KMS-11 (cell line): ENCODE measurements around the gene BMPR2.

Experiments
- H2AFZ ChIP-seq: fragments of 200-600 bp; sonication (generic); 2 replicates; pipeline ENCODE4 v1.6.1; 2016; ENCODE audit warnings: antibody characterized with exemption, mixed run types, low read depth
- H3K27ac ChIP-seq: fragments of 200-600 bp; sonication (generic); 2 replicates; pipeline ENCODE4 v1.6.1; 2016; ENCODE audit warnings: mild to moderate bottlenecking, mixed run types
- H3K27me3 ChIP-seq: fragments of 200-600 bp; sonication (generic); 2 replicates; pipeline ENCODE4 v1.6.1; 2017; ENCODE audit warnings: mild to moderate bottlenecking, low read depth, mixed run types, moderate library complexity; ENCODE audit not compliant: insufficient read depth
- H3K36me3 ChIP-seq: fragments of 200-600 bp; sonication (generic); 2 replicates; pipeline ENCODE4 v1.6.1; 2017; ENCODE audit warnings: mild to moderate bottlenecking, mixed run types; ENCODE audit not compliant: insufficient read depth
- H3K4me1 ChIP-seq: fragments of 200-600 bp; sonication (generic); 2 replicates; pipeline ENCODE4 v1.6.1; 2016; ENCODE audit warnings: mild to moderate bottlenecking, low read depth, mixed run types; ENCODE audit not compliant: poor library complexity, severe bottlenecking
- H3K4me2 ChIP-seq: fragments of 200-600 bp; sonication (generic); 2 replicates; pipeline ENCODE4 v1.7.0; 2016; ENCODE audit warnings: mild to moderate bottlenecking, mixed run types
- H3K4me3 ChIP-seq: fragments of 200-600 bp; sonication (generic); IDR thresholded peaks from 2 replicates; pipeline ENCODE4 v1.6.1; 2017; ENCODE audit warnings: low read depth, low read length, mixed read lengths; ENCODE audit not compliant: insufficient read depth
- H3K79me2 ChIP-seq: fragments of 200-600 bp; sonication (generic); 2 replicates; pipeline ENCODE4 v1.6.1; 2016; ENCODE audit warnings: low read depth, mixed run types; ENCODE audit not compliant: insufficient read depth
- H3K9ac ChIP-seq: fragments of 200-600 bp; sonication (generic); 2 replicates; pipeline ENCODE4 v1.6.1; 2016; ENCODE audit warnings: mild to moderate bottlenecking, mixed run types
- H4K20me1 ChIP-seq: fragments of 200-600 bp; sonication (generic); 2 replicates; pipeline ENCODE4 v1.6.1; 2016; ENCODE audit warnings: mild to moderate bottlenecking, mixed run types; ENCODE audit not compliant: insufficient read depth
- TF ChIP-seq, protein P1 (sequence below): fragments of 200-600 bp; sonication (generic); conservative IDR thresholded peaks from 2 replicates; pipeline ENCODE4 v1.6.1; 2017; ENCODE audit warnings: low read depth, mild to moderate bottlenecking, antibody characterized with exemption, low read length, moderate library complexity, mixed read lengths

BMPR2 gene

DNA sequence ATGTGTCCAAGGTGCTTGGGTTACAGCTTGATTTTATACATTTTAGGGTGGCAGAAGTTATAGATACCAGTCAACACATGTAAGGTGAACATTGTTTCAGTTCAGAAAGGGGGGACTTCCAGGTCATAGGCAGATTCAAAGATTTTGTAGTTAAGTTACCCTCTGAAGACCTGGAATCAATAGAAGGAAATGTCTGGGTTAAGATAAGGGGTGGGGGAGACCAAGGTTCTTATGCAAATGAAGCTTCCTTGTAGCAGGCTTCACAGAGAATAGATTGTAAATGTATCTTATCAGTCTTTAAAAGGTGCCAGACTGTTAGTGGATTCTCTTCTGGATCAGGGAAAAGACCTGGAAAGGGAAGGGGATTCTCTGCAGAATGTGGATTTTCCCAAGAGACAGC, 42.4 kb downstream of the BMPR2 start:
- Histone ChIP-seq H3K9ac (no peak overlapping the region), H3K79me2 (no peaks in the 10 kb centered on the region), H3K27me3 (no peaks in the 10 kb centered on the region), H3K4me2 (no peak overlapping the region), H3K36me3 (no peaks in the 10 kb centered on the region), H4K20me1 (no peaks in the 10 kb centered on the region), H3K4me1 (no peaks in the 10 kb centered on the region), H2AFZ (no peak overlapping the region), H3K4me3 (no peak overlapping the region), H3K27ac (no peak overlapping the region)
- TF ChIP-seq, protein P1, sequence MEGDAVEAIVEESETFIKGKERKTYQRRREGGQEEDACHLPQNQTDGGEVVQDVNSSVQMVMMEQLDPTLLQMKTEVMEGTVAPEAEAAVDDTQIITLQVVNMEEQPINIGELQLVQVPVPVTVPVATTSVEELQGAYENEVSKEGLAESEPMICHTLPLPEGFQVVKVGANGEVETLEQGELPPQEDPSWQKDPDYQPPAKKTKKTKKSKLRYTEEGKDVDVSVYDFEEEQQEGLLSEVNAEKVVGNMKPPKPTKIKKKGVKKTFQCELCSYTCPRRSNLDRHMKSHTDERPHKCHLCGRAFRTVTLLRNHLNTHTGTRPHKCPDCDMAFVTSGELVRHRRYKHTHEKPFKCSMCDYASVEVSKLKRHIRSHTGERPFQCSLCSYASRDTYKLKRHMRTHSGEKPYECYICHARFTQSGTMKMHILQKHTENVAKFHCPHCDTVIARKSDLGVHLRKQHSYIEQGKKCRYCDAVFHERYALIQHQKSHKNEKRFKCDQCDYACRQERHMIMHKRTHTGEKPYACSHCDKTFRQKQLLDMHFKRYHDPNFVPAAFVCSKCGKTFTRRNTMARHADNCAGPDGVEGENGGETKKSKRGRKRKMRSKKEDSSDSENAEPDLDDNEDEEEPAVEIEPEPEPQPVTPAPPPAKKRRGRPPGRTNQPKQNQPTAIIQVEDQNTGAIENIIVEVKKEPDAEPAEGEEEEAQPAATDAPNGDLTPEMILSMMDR = no peak

DNA sequence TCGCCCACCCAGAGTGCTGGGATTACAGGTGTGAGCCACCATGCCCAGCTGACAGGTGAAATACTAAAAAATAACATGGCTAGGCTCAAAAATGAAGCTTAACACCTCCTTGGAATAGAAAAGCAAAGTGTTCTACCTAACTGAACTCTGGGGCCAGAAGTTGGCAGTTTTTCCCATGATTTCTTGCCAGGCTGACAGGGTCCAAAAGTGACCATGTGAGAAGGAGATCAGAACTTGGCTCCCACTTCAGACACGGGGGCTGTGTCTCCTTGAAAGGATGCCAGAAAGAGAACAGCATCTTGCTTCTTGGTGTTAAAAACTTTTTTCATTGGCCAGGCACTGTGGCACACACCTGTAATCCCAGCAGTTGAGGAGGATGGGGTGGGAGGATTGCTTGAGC, 47.0 kb downstream of the BMPR2 start:
- Histone ChIP-seq H3K4me3 (no peak overlapping the region), H3K9ac (no peak overlapping the region), H4K20me1 (no peaks in the 10 kb centered on the region), H2AFZ (no peak overlapping the region), H3K4me2 (no peak overlapping the region), H3K79me2 (no peaks in the 10 kb centered on the region), H3K27ac (no peak overlapping the region), H3K4me1 (no peaks in the 10 kb centered on the region), H3K27me3 (no peaks in the 10 kb centered on the region), H3K36me3 (no peaks in the 10 kb centered on the region)
- TF ChIP-seq, protein P1 = no peak

DNA sequence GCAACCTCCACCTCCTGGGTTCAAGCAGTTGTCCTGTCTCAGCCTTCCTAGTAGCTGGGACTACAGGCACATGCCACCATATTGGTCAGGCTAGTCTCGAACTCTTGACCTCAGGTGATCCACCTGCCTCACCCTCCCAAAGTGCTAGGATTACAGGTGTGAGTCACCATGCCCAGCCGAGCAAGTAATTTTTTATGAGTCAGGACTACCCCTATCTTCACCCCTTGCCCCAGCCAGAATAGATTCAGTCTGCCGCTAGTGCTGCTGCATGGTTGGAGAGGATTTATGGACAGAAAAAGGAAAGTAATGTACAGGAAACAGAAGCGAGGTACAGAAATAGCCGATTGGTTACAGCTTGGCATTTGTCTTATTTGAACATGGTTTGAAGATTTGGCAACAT, 48.9 kb downstream of the BMPR2 start:
- no peaks in the 10 kb centered on the region for H3K27me3 ChIP-seq
- H3K4me3 ChIP-seq = no peak overlapping the region
- no peaks in the 10 kb centered on the region for H3K79me2 ChIP-seq
- no peak overlapping the region for H2AFZ ChIP-seq
- no peak overlapping the region for H3K27ac ChIP-seq
- H4K20me1 ChIP-seq = no peaks in the 10 kb centered on the region
- no peak overlapping the region for H3K9ac ChIP-seq
- no peak overlapping the region for H3K4me2 ChIP-seq
- TF ChIP-seq, protein P1 = no peak
- H3K4me1 ChIP-seq = no peaks in the 10 kb centered on the region
- H3K36me3 ChIP-seq = no peaks in the 10 kb centered on the region

DNA sequence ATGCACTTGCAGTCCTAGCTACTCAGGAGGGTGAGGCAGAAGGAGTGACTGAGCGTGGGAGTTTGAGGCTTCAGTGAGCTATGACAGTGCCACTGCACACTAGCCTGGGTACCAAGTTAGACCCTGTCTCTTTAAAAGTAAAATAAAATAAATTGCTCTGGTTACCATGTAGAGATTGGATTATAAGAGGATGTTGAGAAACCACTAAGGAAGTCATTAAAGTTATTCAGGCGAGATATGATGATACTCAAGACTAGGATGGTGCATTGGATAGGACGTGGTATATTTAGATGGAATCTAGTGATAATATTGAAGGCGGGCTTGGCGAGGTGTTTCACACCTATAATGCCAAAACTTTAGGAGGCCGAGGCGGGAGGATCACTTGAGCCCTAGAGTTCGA, 50.6 kb downstream of the BMPR2 start:
- Histone ChIP-seq H3K27me3 (no peaks in the 10 kb centered on the region), H2AFZ (no peak overlapping the region), H3K4me1 (no peaks in the 10 kb centered on the region), H3K79me2 (no peaks in the 10 kb centered on the region), H3K36me3 (no peaks in the 10 kb centered on the region), H4K20me1 (no peaks in the 10 kb centered on the region), H3K4me3 (no peak overlapping the region), H3K27ac (no peak overlapping the region), H3K9ac (no peak overlapping the region), H3K4me2 (no peak overlapping the region)
- TF ChIP-seq, protein P1 = no peak
